Parathyroid adenoma (tissue), 2 donors: Measurements from ENCODE around the gene FBXW8.

ENCODE experiments used
- H2AFZ ChIP-seq: fragments of 300-600 bp; sonication (generic); one replicate; pipeline ENCODE4 v1.7.0; 2017; ENCODE audit warnings: antibody characterized with exemption, mild to moderate bottlenecking
- H3K27ac ChIP-seq: fragments of 300-600 bp; sonication (generic); one replicate; pipeline ENCODE4 v1.7.0; 2017
- H3K27me3 ChIP-seq: fragments of 300-600 bp; sonication (generic); one replicate; pipeline ENCODE4 v1.7.0; 2017; ENCODE audit warnings: low read length; ENCODE audit not compliant: control insufficient read depth, insufficient read depth
- H3K36me3 ChIP-seq: fragments of 300-600 bp; sonication (generic); one replicate; pipeline ENCODE4 v1.7.0; 2017; ENCODE audit warnings: low read length; ENCODE audit not compliant: control insufficient read depth, insufficient read depth
- H3K4me1 ChIP-seq: fragments of 300-600 bp; sonication (generic); one replicate; pipeline ENCODE4 v1.7.0; 2017; ENCODE audit warnings: control low read depth
- H3K4me2 ChIP-seq: fragments of 300-600 bp; sonication (generic); one replicate; pipeline ENCODE4 v1.7.0; 2017; ENCODE audit warnings: low read length
- H3K4me3 ChIP-seq: fragments of 300-600 bp; sonication (generic); one replicate; pipeline ENCODE4 v1.7.0; 2017; ENCODE audit warnings: low read depth, low read length
- H3K79me2 ChIP-seq: fragments of 300-600 bp; sonication (generic); one replicate; pipeline ENCODE4 v1.7.0; 2017; ENCODE audit warnings: control low read depth
- H3K9ac ChIP-seq: fragments of 300-600 bp; sonication (generic); one replicate; pipeline ENCODE4 v1.7.0; 2017; ENCODE audit warnings: mild to moderate bottlenecking
- H3K9me3 ChIP-seq: fragments of 300-600 bp; sonication (generic); one replicate; pipeline ENCODE4 v1.7.0; 2017; ENCODE audit warnings: low read length; ENCODE audit not compliant: control insufficient read depth
- CTCF ChIP-seq: fragments of 300-600 bp; sonication (generic); IDR thresholded peaks from one replicate; pipeline ENCODE4 v1.7.0; 2017; ENCODE audit warnings: antibody characterized with exemption, mild to moderate bottlenecking
- donor health status: primary hyperparathyroidism.

FBXW8 gene

GRCh38 chr12:116954710-116955381 is 44.1 kb downstream of the FBXW8 start:
- H3K9me3 ChIP-seq, result no peaks in the 10 kb centered on the region
- H2AFZ ChIP-seq, result peak overlapping the region; percentile 33
- peak overlapping the region; percentile 49 for H3K27ac ChIP-seq
- H3K36me3 ChIP-seq, result no peaks in the 10 kb centered on the region
- no peak overlapping the region for H3K9ac ChIP-seq
- H3K4me3 ChIP-seq, result no peak overlapping the region
- no peak for TF ChIP-seq CTCF
- peaks cover 6% of the 10 kb centered on the region for H3K79me2 ChIP-seq
- peaks cover 2% of the 10 kb centered on the region for H3K4me1 ChIP-seq
- no peaks in the 10 kb centered on the region for H3K27me3 ChIP-seq
- no peak overlapping the region for H3K4me2 ChIP-seq

GRCh38 chr12:116955382-116956021 is 44.8 kb downstream of the FBXW8 start:
- Histone ChIP-seq H3K36me3 (no peaks in the 10 kb centered on the region), H3K9ac (no peak overlapping the region), H2AFZ (no peak overlapping the region), H3K79me2 (peaks cover 7% of the 10 kb centered on the region), H3K27me3 (no peaks in the 10 kb centered on the region), H3K4me1 (peaks cover 2% of the 10 kb centered on the region), H3K27ac (peak overlapping the region; percentile 49), H3K4me3 (no peak overlapping the region), H3K9me3 (no peaks in the 10 kb centered on the region), H3K4me2 (no peak overlapping the region)
- TF ChIP-seq CTCF, result peak; percentile 44

GRCh38 chr12:116958402-116959197 is 47.9 kb downstream of the FBXW8 start:
- Histone ChIP-seq H3K9ac (no peak overlapping the region), H3K27me3 (no peaks in the 10 kb centered on the region), H3K79me2 (peaks cover 9% of the 10 kb centered on the region), H3K9me3 (no peaks in the 10 kb centered on the region), H3K4me2 (no peak overlapping the region), H3K36me3 (no peaks in the 10 kb centered on the region), H2AFZ (no peak overlapping the region), H3K4me3 (no peak overlapping the region), H3K4me1 (peaks cover 17% of the 10 kb centered on the region), H3K27ac (no peak overlapping the region)
- TF ChIP-seq CTCF, result no peak

GRCh38 chr12:116959198-116959460 is 48.4 kb downstream of the FBXW8 start:
- H3K79me2 ChIP-seq, result peaks cover 9% of the 10 kb centered on the region
- H3K9ac ChIP-seq, result no peak overlapping the region
- H3K4me3 ChIP-seq, result no peak overlapping the region
- no peaks in the 10 kb centered on the region for H3K27me3 ChIP-seq
- H3K9me3 ChIP-seq, result no peaks in the 10 kb centered on the region
- H3K4me2 ChIP-seq, result no peak overlapping the region
- TF ChIP-seq CTCF, result no peak
- H3K4me1 ChIP-seq, result peaks cover 17% of the 10 kb centered on the region
- H3K36me3 ChIP-seq, result no peaks in the 10 kb centered on the region
- H2AFZ ChIP-seq, result no peak overlapping the region
- no peak overlapping the region for H3K27ac ChIP-seq
